Large intestine (tissue), 3 donors: ENCODE measurements around the gene CD300H. TPM values are rescaled to one million over a fixed set of nuclear protein-coding genes. Genes with fewer than 3 reads are reported as not detected.

Experiments
- DNase-seq, 2 donors: peaks; one replicate each; pipeline versions ENCODE4 v3.0.0 to v3.0.0-alpha.2; 2013
- H3K27ac ChIP-seq: one replicate; pipeline ENCODE4 v1.5.1; 2013; ENCODE audit warnings: low read length
- H3K27me3 ChIP-seq: 2 replicates; pipeline ENCODE4 v1.6.1; 2013; ENCODE audit warnings: low read length; ENCODE audit not compliant: control insufficient read depth, insufficient read depth
- H3K36me3 ChIP-seq: 2 replicates; pipeline ENCODE4 v1.6.1; 2013; ENCODE audit warnings: low read length; ENCODE audit not compliant: control insufficient read depth, insufficient read depth
- H3K4me1 ChIP-seq: one replicate; pipeline ENCODE4 v1.6.1; 2013; ENCODE audit warnings: low read length; ENCODE audit not compliant: control insufficient read depth, insufficient read depth
- H3K4me3 ChIP-seq: one replicate; pipeline ENCODE4 v1.5.1; 2013; ENCODE audit warnings: low read length
- H3K9me3 ChIP-seq: one replicate; pipeline ENCODE4 v1.6.1; 2013; ENCODE audit warnings: mild to moderate bottlenecking, low read depth, low read length, moderate library complexity; ENCODE audit not compliant: control insufficient read depth
- WGBS: methylation state at CpG from one replicate; pipeline ENCODE4 v1.1.5; 2013; ENCODE audit warnings: low lambda C conversion rate; ENCODE audit not compliant: insufficient coverage; 5-methylcytosine and 5-hydroxymethylcytosine counted together
- polyA plus RNA-seq: library from polyadenylated mRNA; unstranded; fragments of 120-200 nt; gene quantifications from one replicate; pipeline ENCODE4 v1.2.1, GENCODE V29; 2013

The CD300H gene
- polyA plus RNA-seq, 1 donor: 0.15 TPM

DNA sequence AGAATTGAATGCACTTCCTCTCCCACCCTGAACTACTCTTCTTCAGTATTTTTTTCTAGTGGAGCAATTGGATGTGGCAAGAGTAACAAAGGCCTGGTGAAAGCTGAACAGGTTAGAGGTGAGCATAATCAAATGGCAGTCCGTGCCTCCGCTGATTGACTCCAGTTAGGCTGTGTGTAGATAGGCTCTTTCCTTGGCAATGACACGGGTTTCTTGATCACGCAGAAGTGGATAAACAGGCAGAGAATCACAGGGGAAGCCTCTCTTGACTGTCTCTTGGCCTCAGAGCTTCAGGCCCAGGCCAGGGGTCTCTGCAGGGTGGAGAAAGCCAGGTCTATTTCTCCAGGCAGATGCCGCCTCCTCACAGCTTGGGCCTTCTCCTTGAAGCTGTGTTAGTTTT is 40.2 kb downstream of the CD300H start:
- no peaks in the 10 kb centered on the region for H3K4me1 ChIP-seq
- WGBS: no CpG with 5 or more reads among the region's 5 CpGs

DNA sequence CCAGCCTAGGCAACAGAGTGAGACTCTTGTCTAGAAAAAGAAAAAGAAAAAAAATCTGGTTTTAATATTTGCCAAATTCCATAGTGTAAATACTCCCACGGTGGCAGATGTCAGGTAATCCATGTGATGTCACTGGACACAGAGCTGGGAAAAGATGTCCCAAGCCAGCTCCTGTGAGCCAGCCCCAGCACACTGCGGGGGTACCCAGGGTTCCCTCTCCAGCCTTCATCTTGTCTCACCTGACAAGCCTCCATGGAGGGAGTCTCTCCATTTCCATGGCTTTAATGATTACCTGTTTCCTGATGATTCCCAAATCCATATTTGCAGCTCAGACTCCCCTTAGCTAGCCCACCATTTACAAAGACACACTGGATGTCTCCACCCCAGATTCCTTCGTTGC is 40.6 kb downstream of the CD300H start:
- no peaks in the 10 kb centered on the region for H3K4me1 ChIP-seq
- DNase-seq: no peak
- H3K9me3 ChIP-seq: no peaks in the 10 kb centered on the region
- H3K4me3 ChIP-seq: no peak overlapping the region
- H3K27me3 ChIP-seq: no peaks in the 10 kb centered on the region
- WGBS: no CpG with 5 or more reads among the region's 3 CpGs
- no peaks in the 10 kb centered on the region for H3K36me3 ChIP-seq
- H3K27ac ChIP-seq: no peak overlapping the region

More for the DNA sequence above, 40.2 kb downstream of the CD300H start:
- no peak for DNase-seq
- Histone ChIP-seq H3K27ac (no peak overlapping the region), H3K36me3 (no peaks in the 10 kb centered on the region), H3K27me3 (no peaks in the 10 kb centered on the region), H3K9me3 (no peaks in the 10 kb centered on the region), H3K4me3 (no peak overlapping the region)

DNA sequence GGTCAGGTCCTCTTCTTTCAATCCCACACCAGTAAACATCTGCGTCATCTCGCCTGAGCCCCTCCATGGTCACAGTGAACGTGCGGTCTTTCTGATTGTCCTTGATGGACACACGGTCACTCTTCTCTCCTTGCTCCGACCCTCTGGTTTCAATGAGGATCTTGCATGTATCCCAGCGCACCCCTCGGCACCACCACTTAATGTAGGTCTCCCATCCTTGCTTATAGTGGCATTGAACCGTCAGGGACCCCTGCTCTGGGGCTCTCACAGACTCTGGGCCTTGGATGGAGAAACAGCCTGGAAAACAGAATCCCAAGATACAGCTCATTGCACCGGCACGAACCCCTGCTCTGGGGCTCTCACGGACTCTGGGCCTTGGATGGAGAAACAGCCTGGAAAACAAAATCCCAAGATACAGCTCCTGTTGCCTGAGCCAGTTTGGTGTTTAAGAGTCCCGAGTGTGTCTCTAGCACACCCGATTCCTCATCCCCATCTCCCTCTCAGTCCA is 41.5 kb downstream of the CD300H start:
- Histone ChIP-seq H3K27me3 (peaks cover 2% of the 10 kb centered on the region), H3K36me3 (no peaks in the 10 kb centered on the region), H3K4me3 (no peak overlapping the region), H3K4me1 (no peaks in the 10 kb centered on the region), H3K27ac (no peak overlapping the region), H3K9me3 (no peaks in the 10 kb centered on the region)
- WGBS: no CpG with 5 or more reads among the region's 14 CpGs
- no peak for DNase-seq

DNA sequence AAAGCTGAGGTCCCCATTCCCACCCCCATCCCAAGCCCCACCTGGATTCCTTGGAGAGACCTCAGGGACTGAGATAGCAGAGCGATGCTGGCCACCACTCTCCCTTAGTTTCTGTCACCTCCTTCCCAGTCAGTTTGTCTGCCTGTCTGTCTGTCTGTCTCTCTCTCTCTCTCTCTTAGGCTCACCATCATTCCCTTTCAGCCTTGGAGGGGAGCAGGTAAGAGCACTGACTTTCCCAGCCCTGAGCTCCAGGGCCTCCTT is 41.9 kb downstream of the CD300H start:
- no peak overlapping the region for H3K27ac ChIP-seq
- no peak overlapping the region for H3K4me3 ChIP-seq
- H3K9me3 ChIP-seq: no peaks in the 10 kb centered on the region
- peaks cover 2% of the 10 kb centered on the region for H3K27me3 ChIP-seq
- DNase-seq: no peak
- no peaks in the 10 kb centered on the region for H3K36me3 ChIP-seq
- no CpG with 5 or more reads among the region's 1 CpG for WGBS
- no peaks in the 10 kb centered on the region for H3K4me1 ChIP-seq

DNA sequence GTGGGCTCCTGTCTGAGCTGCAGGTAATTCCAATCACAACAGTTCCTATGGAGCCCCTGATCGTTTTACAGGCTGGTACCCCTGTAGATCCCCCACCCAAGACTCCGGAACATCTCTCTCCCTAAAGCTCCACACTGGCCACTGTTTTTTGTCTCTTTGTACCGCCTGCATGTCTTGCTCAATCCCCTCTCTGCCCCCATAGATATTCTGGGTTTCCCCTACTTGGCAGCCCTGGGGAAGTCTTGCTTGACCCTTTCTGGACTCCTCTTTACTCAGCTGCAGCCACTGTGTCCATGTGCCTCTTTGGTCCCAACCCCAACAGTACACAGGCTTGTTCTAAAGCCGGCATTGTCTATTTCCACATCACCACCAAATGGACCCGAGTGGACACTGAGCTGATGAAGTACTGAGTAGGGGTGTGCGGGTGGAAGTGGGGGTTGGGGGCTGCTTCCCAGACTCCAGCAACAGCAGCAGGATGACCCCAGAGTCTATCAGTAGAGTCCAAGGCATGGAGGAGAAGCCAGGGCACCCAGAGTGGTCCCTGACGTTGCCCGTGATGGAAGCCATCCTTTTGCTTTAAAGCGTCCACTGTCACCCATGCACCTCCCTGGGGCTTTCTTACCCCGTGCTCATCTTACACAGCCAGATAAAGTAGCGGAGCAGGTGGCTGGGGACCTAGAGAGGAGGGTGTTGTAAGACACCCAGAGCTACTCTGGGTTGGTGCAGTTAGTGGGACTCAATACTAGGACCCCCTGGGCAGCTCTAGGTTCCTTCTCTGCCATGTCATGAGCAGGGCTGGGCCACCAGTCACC is 42.5 kb downstream of the CD300H start:
- no peak overlapping the region for H3K27ac ChIP-seq
- no peaks in the 10 kb centered on the region for H3K36me3 ChIP-seq
- no peaks in the 10 kb centered on the region for H3K9me3 ChIP-seq
- no peak overlapping the region for H3K4me3 ChIP-seq
- no peaks in the 10 kb centered on the region for H3K4me1 ChIP-seq
- peaks cover 2% of the 10 kb centered on the region for H3K27me3 ChIP-seq
- 83% methylated on average over 2 of the region's 11 CpGs for WGBS
- no peak for DNase-seq

DNA sequence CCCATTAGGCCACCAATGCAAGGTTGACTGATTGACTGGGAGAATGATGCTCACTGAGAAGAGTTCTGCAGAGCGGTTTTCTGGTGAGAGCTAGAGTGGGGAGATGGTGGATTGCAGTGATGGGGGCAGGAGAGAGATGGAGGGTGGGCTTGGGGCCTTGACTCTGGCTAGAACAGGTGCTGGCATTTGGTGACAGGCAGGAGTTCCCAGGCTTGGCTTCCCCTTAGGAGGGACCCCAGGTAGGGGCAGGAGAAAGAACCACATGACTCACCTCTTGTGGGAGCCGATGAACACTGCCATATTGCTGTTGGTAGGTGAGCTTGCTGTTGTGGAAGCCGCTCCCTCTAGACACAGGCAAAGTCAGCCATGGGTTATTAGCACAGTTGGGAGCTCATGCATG is 44.0 kb downstream of the CD300H start:
- no CpG with 5 or more reads among the region's 3 CpGs for WGBS
- H3K4me3 ChIP-seq: no peak overlapping the region
- H3K36me3 ChIP-seq: no peaks in the 10 kb centered on the region
- H3K27ac ChIP-seq: no peak overlapping the region
- DNase-seq: no peak
- no peaks in the 10 kb centered on the region for H3K4me1 ChIP-seq
- peaks cover 2% of the 10 kb centered on the region for H3K27me3 ChIP-seq
- H3K9me3 ChIP-seq: no peaks in the 10 kb centered on the region

DNA sequence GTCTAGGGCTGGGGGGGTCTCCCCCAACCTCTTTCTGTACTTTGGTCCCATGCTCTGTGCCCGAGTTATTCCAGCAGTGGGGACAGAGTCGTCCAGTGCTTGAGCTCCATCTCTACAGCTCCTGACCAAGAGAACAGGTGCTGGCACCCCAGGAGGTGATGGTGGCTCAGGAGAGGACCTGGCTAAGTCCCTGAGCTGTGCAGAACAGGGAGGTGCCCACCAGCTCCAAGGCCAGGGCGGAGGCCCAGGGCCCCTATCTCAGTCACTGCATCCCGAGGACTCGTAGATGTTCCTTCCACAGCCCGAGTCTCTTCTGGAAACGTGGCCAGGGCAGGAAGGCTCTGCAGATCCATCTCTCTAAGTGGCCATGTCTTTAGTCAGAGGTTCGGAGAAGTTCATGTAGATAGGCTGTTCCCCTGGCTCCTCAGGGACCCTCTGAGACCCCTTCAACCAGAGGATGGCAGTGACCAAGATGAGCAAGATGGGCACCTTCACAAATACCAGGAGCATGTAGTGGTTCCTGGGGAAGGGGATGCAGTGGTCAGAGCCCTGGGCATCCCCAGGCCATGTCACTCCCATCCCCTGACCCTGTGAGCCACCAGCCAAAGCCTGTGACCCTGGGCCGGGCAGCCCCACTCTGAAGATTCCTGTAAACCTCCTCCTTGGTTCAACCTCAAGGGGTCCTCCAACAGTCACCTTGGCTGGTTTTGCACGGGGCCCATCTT is 44.8 kb downstream of the CD300H start:
- Histone ChIP-seq H3K36me3 (no peaks in the 10 kb centered on the region), H3K9me3 (no peaks in the 10 kb centered on the region), H3K27ac (no peak overlapping the region), H3K4me1 (no peaks in the 10 kb centered on the region), H3K4me3 (no peak overlapping the region), H3K27me3 (peaks cover 2% of the 10 kb centered on the region)
- WGBS: no CpG with 5 or more reads among the region's 10 CpGs
- no peak for DNase-seq

DNA sequence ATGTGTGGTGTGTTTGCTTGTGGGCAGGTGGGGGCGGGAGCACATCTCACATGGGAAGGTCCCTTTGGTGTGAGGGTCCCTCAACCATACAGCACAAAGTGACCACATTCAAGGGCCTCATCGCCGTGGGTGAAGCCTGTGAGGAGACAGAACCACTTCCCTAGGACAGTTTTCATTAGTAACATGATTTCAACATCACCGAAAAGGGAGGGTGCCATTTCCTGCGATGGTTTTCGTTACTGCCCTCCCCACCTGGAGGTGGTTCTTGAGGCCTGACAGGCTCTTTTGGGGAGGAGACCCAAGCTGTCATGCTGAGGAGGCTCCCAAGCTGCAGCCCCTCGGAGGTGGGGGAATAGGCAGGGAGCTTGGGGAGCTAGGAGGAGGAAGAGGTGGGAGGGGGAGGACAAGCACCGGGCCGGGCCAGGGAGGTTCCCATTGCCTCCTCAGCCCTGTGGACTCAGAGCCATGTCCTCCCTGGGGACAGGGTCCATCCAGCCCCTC is 45.6 kb downstream of the CD300H start:
- Histone ChIP-seq H3K9me3 (no peaks in the 10 kb centered on the region), H3K27me3 (peaks cover 2% of the 10 kb centered on the region), H3K36me3 (no peaks in the 10 kb centered on the region), H3K27ac (no peak overlapping the region), H3K4me1 (no peaks in the 10 kb centered on the region), H3K4me3 (no peak overlapping the region)
- no peak for DNase-seq
- no CpG with 5 or more reads among the region's 9 CpGs for whole genome bisulfite sequencing

DNA sequence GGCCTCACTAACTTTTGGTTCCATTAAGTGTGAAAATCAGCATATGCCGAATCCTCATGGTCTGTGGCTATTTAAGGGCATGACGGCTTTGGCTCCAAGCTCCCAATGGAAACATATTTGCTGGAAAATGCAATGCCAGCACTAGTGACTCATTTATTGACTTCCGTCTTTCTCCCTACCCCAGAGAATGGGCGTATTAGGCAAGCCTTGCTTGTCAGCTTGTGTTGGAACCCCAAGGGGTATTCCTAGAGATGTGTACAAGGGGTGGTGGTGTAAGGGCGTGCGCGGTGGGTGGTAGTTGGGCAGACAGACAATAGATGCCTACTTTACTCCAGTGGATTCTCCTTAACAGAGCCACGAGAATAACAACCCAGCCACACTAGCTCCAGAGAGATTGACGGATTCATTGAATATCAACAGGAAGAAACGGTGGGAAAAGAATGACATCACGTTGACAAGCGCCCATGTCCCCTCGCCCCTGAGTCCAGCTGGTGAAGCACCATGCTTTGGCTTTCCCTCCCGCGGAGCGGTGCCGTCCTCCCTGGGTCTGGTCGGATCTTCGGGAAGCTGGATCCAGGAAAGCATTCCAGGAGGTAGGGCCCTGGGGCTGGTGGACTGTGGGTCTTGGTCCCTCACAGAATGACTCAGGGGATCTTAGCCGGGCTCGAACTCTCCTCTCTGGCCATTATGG is 46.4 kb downstream of the CD300H start:
- no CpG with 5 or more reads among the region's 21 CpGs for WGBS
- H3K4me1 ChIP-seq: no peaks in the 10 kb centered on the region
- no peak for DNase-seq
- no peak overlapping the region for H3K4me3 ChIP-seq
- H3K27me3 ChIP-seq: peaks cover 2% of the 10 kb centered on the region
- no peak overlapping the region for H3K27ac ChIP-seq
- no peaks in the 10 kb centered on the region for H3K9me3 ChIP-seq
- H3K36me3 ChIP-seq: no peaks in the 10 kb centered on the region

DNA sequence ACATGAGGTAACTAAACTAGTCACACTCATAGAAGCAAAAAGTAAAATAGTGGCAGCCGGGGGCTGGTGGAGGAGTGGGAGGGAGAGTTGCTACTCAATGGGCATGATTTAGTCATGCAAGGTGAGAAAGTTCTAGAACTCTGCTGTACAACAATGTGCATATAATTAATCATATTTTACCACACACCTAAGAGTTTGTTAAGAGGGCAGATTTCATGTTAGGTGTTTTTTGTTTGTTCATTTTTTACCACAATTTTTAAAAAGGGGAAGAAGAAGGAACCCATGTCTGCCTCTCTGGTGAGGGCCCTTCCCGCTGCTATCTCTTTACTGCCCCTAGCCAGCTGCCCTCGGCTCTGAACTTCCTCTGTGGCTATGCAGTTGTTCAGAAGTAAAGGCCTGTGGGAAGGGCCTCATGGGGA is 47.3 kb downstream of the CD300H start:
- no CpG with 5 or more reads among the region's 3 CpGs for WGBS
- Histone ChIP-seq H3K27ac (no peak overlapping the region), H3K4me1 (no peaks in the 10 kb centered on the region), H3K27me3 (peaks cover 2% of the 10 kb centered on the region), H3K36me3 (no peaks in the 10 kb centered on the region), H3K9me3 (no peaks in the 10 kb centered on the region), H3K4me3 (no peak overlapping the region)
- no peak for DNase-seq
